BE2C (cell line): ENCODE data around the gene KCND1.

Experiments
- DNase-seq: peaks from one replicate; pipeline ENCODE4 v3.0.0-alpha.2; 2020
- H3K27me3 ChIP-seq: fragments of 250-450 bp; sonication (Bioruptor Pico); 2 replicates; pipeline ENCODE4 v1.5.1; 2020; ENCODE audit warnings: mild to moderate bottlenecking
- H3K36me3 ChIP-seq: fragments of 250-450 bp; sonication (Bioruptor Pico); 2 replicates; pipeline ENCODE4 v1.5.1; 2020; ENCODE audit warnings: mild to moderate bottlenecking
- H3K4me1 ChIP-seq: fragments of 250-450 bp; sonication (Bioruptor Pico); 2 replicates; pipeline ENCODE4 v1.5.1; 2020
- H3K4me3 ChIP-seq: 2 replicates; pipeline ENCODE4 v1.5.1; 2011; ENCODE audit warnings: low read depth, low read length
- H3K9me3 ChIP-seq: fragments of 250-450 bp; sonication (Bioruptor Pico); 2 replicates; pipeline ENCODE4 v1.5.1; 2020
- CTCF ChIP-seq: IDR thresholded peaks from 2 replicates; pipeline ENCODE4 v1.5.1; 2012; ENCODE audit warnings: mild to moderate bottlenecking, low read depth, low read length

Gene KCND1

DNA sequence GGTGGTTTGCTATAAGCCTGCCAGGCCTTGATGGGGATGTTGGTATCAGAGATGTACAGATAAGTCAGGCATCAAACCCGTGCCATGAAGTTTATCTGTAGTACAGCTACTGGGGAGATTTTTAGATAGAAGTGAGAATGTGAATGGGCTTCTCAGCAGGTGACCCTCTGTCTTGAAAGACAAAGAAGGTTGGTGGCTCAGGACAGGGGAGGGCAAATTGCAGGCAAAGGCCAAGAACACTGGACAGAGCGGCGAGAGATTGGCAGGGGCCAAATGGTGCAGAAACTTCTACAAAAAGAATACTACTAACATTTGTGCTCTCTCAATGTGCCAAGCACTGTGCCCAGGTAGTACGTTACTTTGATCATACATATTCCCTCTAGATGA, 50.9 kb downstream of the KCND1 start:
- DNase-seq, result no peak
- TF ChIP-seq CTCF, result no peak
- no peaks in the 10 kb centered on the region for H3K4me1 ChIP-seq
- no peaks in the 10 kb centered on the region for H3K27me3 ChIP-seq
- no peak overlapping the region for H3K4me3 ChIP-seq
- no peaks in the 10 kb centered on the region for H3K9me3 ChIP-seq
- no peaks in the 10 kb centered on the region; the same call in 1 of the 2 replicates for H3K36me3 ChIP-seq

DNA sequence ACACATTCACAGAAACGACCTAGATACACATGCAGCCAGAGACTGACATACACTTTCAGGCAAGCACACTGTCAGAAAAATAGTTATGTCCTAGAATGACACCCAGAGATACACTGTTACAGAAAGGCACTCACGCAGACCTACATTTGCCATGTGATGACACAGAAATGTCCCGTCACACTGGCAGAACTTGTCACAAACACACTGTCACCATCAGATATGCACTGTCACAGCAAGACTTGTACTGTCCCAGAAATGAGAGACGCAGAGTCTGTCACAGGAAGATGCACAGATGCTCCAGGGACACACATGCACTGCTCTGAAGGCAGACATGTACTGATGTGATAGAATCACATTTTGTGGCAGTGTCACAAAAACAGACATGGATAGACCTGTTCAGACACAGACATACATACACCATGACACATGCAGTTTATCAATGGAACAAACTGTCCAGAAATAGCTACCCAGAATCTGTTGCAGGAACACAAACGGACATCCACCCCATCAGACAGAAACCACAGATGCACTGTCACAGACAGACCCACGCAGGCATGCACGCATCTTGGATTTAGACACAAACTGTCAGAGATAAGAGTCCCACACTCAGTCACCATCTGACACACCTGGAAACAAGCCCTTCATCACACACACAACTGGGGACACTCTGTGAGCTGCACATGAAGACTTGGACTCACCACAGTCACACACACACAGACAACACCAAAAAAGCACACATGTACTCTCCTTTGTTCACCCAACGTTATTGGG, 51.5 kb downstream of the KCND1 start:
- DNase-seq, result no peak
- TF ChIP-seq CTCF, result no peak
- no peaks in the 10 kb centered on the region for H3K27me3 ChIP-seq
- H3K4me3 ChIP-seq, result no peak overlapping the region
- H3K36me3 ChIP-seq, result no peaks in the 10 kb centered on the region; the same call in 1 of the 2 replicates
- no peaks in the 10 kb centered on the region for H3K9me3 ChIP-seq
- no peaks in the 10 kb centered on the region for H3K4me1 ChIP-seq

DNA sequence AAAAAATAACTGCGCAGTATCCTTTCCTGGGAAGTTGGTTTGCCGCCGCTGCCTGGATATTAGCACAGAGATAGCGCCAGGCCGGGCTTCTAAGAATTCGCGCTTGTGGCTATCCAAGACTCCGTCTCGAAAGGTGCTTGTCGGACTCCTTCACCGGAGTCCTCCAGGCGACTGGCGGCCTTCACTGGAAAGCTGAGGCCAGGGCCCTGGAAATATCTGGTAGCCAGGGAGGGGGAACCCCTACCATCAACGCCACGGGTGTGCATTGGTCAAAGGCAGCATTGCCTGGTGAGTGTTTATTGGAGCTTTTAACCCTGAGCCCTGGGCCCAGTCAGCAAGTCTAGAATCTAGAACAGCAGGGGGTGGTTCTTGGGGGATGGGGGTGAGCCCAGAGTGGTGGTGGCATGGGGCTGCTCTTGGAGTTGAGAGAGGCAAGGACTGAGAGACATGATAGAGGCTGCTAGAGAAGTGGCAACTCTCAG, 52.2 kb downstream of the KCND1 start:
- Histone ChIP-seq H3K4me3 (peak overlapping the region; percentile 56), H3K9me3 (no peaks in the 10 kb centered on the region), H3K4me1 (no peaks in the 10 kb centered on the region), H3K27me3 (no peaks in the 10 kb centered on the region), H3K36me3 (no peaks in the 10 kb centered on the region; the same call in 1 of the 2 replicates)
- DNase-seq, result no peak
- no peak for TF ChIP-seq CTCF

DNA sequence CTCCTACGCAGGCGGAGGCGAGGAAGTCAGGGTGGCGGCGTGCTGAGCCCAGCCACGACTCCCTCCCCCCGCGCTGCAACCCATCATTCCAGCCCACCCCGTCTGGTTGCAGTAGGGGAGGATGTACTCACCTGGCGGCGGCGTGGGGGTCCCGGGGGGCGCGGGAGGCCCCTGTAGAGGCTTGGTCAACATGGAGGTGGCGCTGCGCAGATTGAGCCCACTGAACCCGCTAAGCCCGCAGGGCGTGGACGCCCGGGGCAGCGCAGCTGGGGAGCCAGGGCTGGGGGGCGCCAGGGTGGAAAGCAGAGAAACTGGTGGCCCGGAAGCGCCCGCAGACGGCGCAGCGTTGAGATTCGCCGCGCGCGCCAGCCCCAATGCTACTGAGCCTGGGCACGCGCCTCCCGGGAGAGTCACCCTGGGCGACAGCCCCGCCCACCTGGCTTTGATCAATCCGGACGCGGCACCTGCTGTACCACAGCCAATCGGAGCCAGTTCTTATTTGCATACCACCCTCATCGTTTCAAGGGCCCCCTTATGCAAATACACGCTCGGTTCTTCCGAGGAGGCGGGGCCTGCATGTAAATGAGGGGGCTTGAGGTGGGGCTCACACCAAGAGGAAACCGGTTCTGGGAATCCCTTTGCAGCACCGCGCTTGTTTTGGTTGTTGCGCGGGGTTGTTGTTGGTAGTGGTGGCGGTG, 52.9 kb downstream of the KCND1 start, which contains the start of gene PIM2:
Gene PIM2, minus strand, starts transcription at position 382 of the 698 bp plus-strand sequence. Its CDS starts 190 bp downstream, at position 192.
- H3K9me3 ChIP-seq, result no peaks in the 10 kb centered on the region
- H3K4me1 ChIP-seq, result no peaks in the 10 kb centered on the region
- DNase-seq, result peak; percentile 93
- TF ChIP-seq CTCF, result no peak
- no peaks in the 10 kb centered on the region for H3K27me3 ChIP-seq
- no peaks in the 10 kb centered on the region; the same call in 1 of the 2 replicates for H3K36me3 ChIP-seq
- peak within 1 kb of the TSS; percentile 69 for H3K4me3 ChIP-seq

GRCh38 chrX:48918301-48918642, 53.4 kb downstream of the KCND1 start:
- Histone ChIP-seq H3K27me3 (no peaks in the 10 kb centered on the region), H3K4me1 (no peaks in the 10 kb centered on the region), H3K4me3 (peak overlapping the region; percentile 69), H3K9me3 (no peaks in the 10 kb centered on the region), H3K36me3 (no peaks in the 10 kb centered on the region; the same call in 1 of the 2 replicates)
- no peak for TF ChIP-seq CTCF
- DNase-seq, result no peak
